Nephron (organoid): ENCODE measurements around the gene ISYNA1.

Source experiments
- H3K27ac Mint-ChIP-seq, 3 experiments: 2 replicates each; pipeline ENCODE4 v1.8.0; 2020; ENCODE audit warnings: mixed read lengths in 3 of 3, mild to moderate bottlenecking in 2 of 3, moderate library complexity in 1 of 3
- H3K27me3 Mint-ChIP-seq: 2 replicates; pipeline ENCODE4 v1.8.0; 2021; ENCODE audit warnings: low read depth, mild to moderate bottlenecking, moderate library complexity, mixed read lengths
- H3K36me3 Mint-ChIP-seq: 2 replicates; pipeline ENCODE4 v1.8.0; 2020; ENCODE audit warnings: low read depth, mixed read lengths
- H3K4me1 Mint-ChIP-seq: 2 replicates; pipeline ENCODE4 v1.8.0; 2020; ENCODE audit warnings: mixed read lengths
- H3K4me3 Mint-ChIP-seq, 3 experiments: 2 replicates each; pipeline ENCODE4 v1.8.0; 2020; ENCODE audit warnings: mild to moderate bottlenecking in 3 of 3, mixed read lengths in 3 of 3, moderate library complexity in 2 of 3
- H3K9me3 Mint-ChIP-seq: 2 replicates; pipeline ENCODE4 v1.8.0; 2020; ENCODE audit warnings: mixed read lengths
- CTCF ChIP-seq, 3 experiments: fragments of 200-600 bp; sonication (generic); IDR thresholded peaks; one replicate each; pipeline ENCODE4 v1.5.0; 2021; ENCODE audit warnings: antibody characterized with exemption in 3 of 3; ENCODE audit not compliant: unreplicated experiment in 3 of 3

Gene ISYNA1

DNA sequence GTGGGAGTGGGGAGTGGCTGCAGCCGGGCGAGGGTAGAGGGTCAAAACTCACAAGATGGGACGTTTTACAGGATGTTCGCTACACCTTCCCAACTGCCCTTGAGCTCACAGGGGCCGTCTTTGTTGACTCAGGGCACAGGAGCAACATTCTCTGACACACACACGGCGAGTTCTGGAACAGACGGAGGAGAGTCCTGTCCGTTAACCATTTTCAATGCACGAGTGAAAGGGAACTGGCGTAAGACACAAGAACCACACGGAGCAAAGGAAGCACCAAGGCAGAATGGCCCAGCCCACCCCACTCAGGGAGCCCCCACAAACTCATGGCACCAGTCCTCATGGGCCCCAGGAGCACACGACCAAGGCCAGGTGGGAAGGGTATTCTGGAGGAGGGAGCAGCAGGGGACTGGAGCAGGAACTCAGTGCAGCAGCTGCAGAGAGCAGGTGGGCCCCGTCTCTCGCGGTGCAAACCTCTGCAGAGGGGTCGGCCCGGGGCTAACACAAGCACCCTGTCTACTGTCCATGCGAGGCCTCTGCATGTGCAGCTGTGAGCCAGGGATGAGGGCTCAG lies 37.9 kb upstream of the ISYNA1 start:
- peaks cover 13% of the 10 kb centered on the region for H3K36me3 Mint-ChIP-seq
- H3K9me3 Mint-ChIP-seq, result no peaks in the 10 kb centered on the region
- H3K4me1 Mint-ChIP-seq, result peaks cover 44% of the 10 kb centered on the region
- H3K4me3 Mint-ChIP-seq, result no peak overlapping the region
- no peaks in the 10 kb centered on the region for H3K27me3 Mint-ChIP-seq
- no peak for TF ChIP-seq CTCF (IDR thresholded peaks at IDR 0.05; ENCODE audit: unreplicated experiment in 3 of 3)
- H3K27ac Mint-ChIP-seq, result peak overlapping the region in 2 of 3 experiments; percentile 11 to 32

GRCh38 chr19:18475004-18475453 lies 37.1 kb upstream of the ISYNA1 start:
- peaks cover 38% of the 10 kb centered on the region for H3K4me1 Mint-ChIP-seq
- H3K36me3 Mint-ChIP-seq, result peaks cover 13% of the 10 kb centered on the region
- no peak overlapping the region for H3K4me3 Mint-ChIP-seq
- no peaks in the 10 kb centered on the region for H3K27me3 Mint-ChIP-seq
- no peaks in the 10 kb centered on the region for H3K9me3 Mint-ChIP-seq
- H3K27ac Mint-ChIP-seq, result no peak overlapping the region
- TF ChIP-seq CTCF (IDR thresholded peaks at IDR 0.05; ENCODE audit: unreplicated experiment in 3 of 3), result no peak

DNA sequence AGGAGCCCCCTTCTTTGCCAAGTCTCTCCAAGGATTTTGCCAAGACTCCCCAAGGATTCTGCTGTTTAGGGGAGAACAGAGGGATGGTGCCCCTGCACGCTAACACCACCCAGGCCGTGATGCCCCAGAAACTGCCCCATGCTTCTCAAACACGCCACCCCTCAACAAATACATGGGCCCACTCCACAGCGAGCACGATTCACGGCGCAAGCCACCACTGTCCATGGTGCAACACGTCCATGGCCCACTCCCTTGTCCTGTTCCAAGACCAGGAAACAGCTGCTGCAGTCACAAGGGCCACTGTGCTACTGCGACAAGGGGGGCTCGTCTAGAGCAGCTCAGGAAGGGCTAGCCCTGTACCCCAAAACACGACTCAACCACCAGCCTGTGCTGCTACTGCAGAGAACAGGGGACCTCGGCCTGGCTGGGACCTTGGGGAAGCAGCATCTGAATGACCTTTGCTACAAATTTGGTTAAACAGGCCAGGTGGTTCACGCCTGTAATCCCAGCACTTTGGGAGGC lies 36.5 kb upstream of the ISYNA1 start:
- H3K36me3 Mint-ChIP-seq, result peaks cover 13% of the 10 kb centered on the region

DNA sequence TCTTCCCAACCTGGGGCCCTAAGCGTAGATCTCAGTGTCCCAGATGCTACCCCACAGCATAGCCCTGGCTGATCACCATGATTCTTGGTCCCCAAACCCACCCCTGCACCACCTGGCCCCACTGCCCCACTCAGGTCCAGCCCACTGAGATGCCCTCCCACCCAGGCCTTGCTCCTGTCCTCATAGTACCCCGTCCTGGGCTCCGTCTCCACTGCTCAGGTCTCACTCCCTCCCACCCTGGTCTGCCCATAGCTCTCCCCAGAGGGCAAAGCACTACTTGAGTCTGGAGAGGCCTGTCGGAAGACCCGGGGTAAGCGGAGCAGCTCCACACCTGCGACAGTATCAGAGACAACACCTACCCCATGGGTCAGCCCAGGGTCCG lies 35.8 kb upstream of the ISYNA1 start:
- Mint-ChIP-seq H3K9me3 (no peaks in the 10 kb centered on the region), H3K4me1 (peaks cover 27% of the 10 kb centered on the region), H3K27me3 (no peaks in the 10 kb centered on the region), H3K4me3 (no peak overlapping the region), H3K27ac (no peak overlapping the region), H3K36me3 (peaks cover 13% of the 10 kb centered on the region)
- TF ChIP-seq CTCF (IDR thresholded peaks at IDR 0.05; ENCODE audit: unreplicated experiment in 3 of 3), result no peak

More for the DNA sequence above, 36.5 kb upstream of the ISYNA1 start:
- H3K9me3 Mint-ChIP-seq, result no peaks in the 10 kb centered on the region
- peaks cover 33% of the 10 kb centered on the region for H3K4me1 Mint-ChIP-seq
- H3K4me3 Mint-ChIP-seq, result no peak overlapping the region
- no peak overlapping the region for H3K27ac Mint-ChIP-seq
- H3K27me3 Mint-ChIP-seq, result no peaks in the 10 kb centered on the region
- TF ChIP-seq CTCF (IDR thresholded peaks at IDR 0.05; ENCODE audit: unreplicated experiment in 3 of 3), result no peak

- peak overlapping the region in 1 of 3 experiments; percentile 44 for H3K27ac Mint-ChIP-seq
- peaks cover 26% of the 10 kb centered on the region for H3K4me1 Mint-ChIP-seq
- no peak overlapping the region for H3K4me3 Mint-ChIP-seq
- no peaks in the 10 kb centered on the region for H3K9me3 Mint-ChIP-seq
- no peaks in the 10 kb centered on the region for H3K27me3 Mint-ChIP-seq
- peaks cover 13% of the 10 kb centered on the region for H3K36me3 Mint-ChIP-seq
- TF ChIP-seq CTCF (IDR thresholded peaks at IDR 0.05; ENCODE audit: unreplicated experiment in 3 of 3), result no peak
Observed at GRCh38 chr19:18473003-18473705, 35.2 kb upstream of the ISYNA1 start.
